Endothelial cell of umbilical vein (primary cell): ENCODE data around the gene TSEN2. TPM values are rescaled to one million over a fixed set of nuclear protein-coding genes. Genes with fewer than 3 reads are reported as not detected.

Experiments
- BruUV-seq: library from RNA; stranded (reverse); fragments of 400-500 nt; replicated peaks from 2 replicates; lab custom pipeline; 2021; lab: Mats Ljungman, UMichigan
- CTCF ChIA-PET: fragments of 300-600, 350-600 bp; sonication (Branson Sonifier 250); formaldehyde crosslinking; loops from one replicate; lab custom pipeline; 2021; ENCODE audit warnings: antibody characterized with exemption, inconsistent platforms; lab: Charles Lee
- POLR2A ChIA-PET: fragments of 300-600, 350-600 bp; sonication (Branson Sonifier 250); formaldehyde crosslinking; loops from one replicate; lab custom pipeline; 2021; ENCODE audit warnings: antibody characterized with exemption, inconsistent platforms; lab: Charles Lee
- DNase-seq: peaks from one replicate; pipeline ENCODE4 v3.0.0-alpha.2; 2011; ENCODE audit warnings: low read depth, low spot score
- FAIRE-seq: peaks from 2 replicates; lab custom pipeline; 2011; peaks lifted over from hg19 to GRCh38; lab: Jason Lieb, UNC
- H2AFZ ChIP-seq: 2 replicates; pipeline ENCODE4 v1.6.0; 2012; ENCODE audit warnings: low read depth, low read length, control low read depth, inconsistent platforms
- H3K27ac ChIP-seq: 2 replicates; pipeline ENCODE4 v1.5.1; 2011; ENCODE audit warnings: low read depth, mild to moderate bottlenecking, control low read depth, low read length, moderate library complexity; ENCODE audit not compliant: insufficient read depth
- H3K27me3 ChIP-seq, 2 experiments: 2 replicates each; pipeline versions ENCODE4 v1.6.0 to v1.6.1; 2011; ENCODE audit warnings: low read length in 2 of 2, mixed read lengths in 1 of 2; ENCODE audit not compliant: control insufficient read depth in 2 of 2, insufficient read depth in 2 of 2
- H3K36me3 ChIP-seq, 2 experiments: 2 replicates in 1 of 2; 3 replicates in 1 of 2; pipeline ENCODE4 v1.5.1; 2011; ENCODE audit warnings: low read length in 2 of 2, mild to moderate bottlenecking in 1 of 2, moderate library complexity in 1 of 2; ENCODE audit not compliant: control insufficient read depth in 2 of 2, insufficient read depth in 2 of 2; ENCODE audit errors: extremely low read depth in 1 of 2
- H3K4me1 ChIP-seq: 3 replicates; pipeline ENCODE4 v1.5.1; 2011; ENCODE audit warnings: mild to moderate bottlenecking, low read length; ENCODE audit not compliant: control insufficient read depth, insufficient read depth; ENCODE audit errors: extremely low read depth
- H3K4me2 ChIP-seq: 2 replicates; pipeline ENCODE4 v1.6.1; 2011; ENCODE audit warnings: low read length, control low read depth, mixed read lengths; ENCODE audit not compliant: insufficient read depth
- H3K4me3 ChIP-seq, 3 experiments: fragments of 200-600 bp in 1 of 3; sonication (generic), shearing (Covaris generic) in 1 of 3; replicated peaks in 1 of 3; 2 replicates each; pipeline ENCODE4 v1.5.1; 2011 to 2016; ENCODE audit warnings: control low read depth in 3 of 3, low read length in 3 of 3, mild to moderate bottlenecking in 2 of 3, inconsistent platforms in 1 of 3, low read depth in 1 of 3, moderate library complexity in 1 of 3; ENCODE audit not compliant: insufficient read depth in 1 of 3
- H3K79me2 ChIP-seq: 2 replicates; pipeline ENCODE4 v1.6.0; 2012; ENCODE audit warnings: low read length, inconsistent platforms; ENCODE audit not compliant: control insufficient read depth, insufficient read depth
- H3K9ac ChIP-seq: replicated peaks from 2 replicates; pipeline ENCODE3; 2011; ENCODE audit warnings: low read length, control low read depth; ENCODE audit not compliant: insufficient read depth; ENCODE audit errors: extremely low read depth
- H3K9me1 ChIP-seq: replicated peaks from 3 replicates; pipeline ENCODE4 v1.6.0; 2011; ENCODE audit warnings: mild to moderate bottlenecking, low read length; ENCODE audit not compliant: control insufficient read depth, insufficient read depth; ENCODE audit errors: extremely low read depth
- H3K9me3 ChIP-seq: replicated peaks from 2 replicates; pipeline ENCODE4 v1.5.1; 2012; ENCODE audit warnings: low read length, inconsistent platforms; ENCODE audit not compliant: control insufficient read depth, insufficient read depth
- H4K20me1 ChIP-seq: replicated peaks from 2 replicates; pipeline ENCODE3; 2011; ENCODE audit warnings: mild to moderate bottlenecking, low read length; ENCODE audit not compliant: control insufficient read depth, insufficient read depth; ENCODE audit errors: extremely low read depth
- EZH2 ChIP-seq: IDR thresholded peaks from 2 replicates; pipeline ENCODE4 v1.6.1; 2012; ENCODE audit warnings: borderline replicate concordance, low read depth, mild to moderate bottlenecking, moderate library complexity, low read length, inconsistent platforms; ENCODE audit not compliant: severe bottlenecking
- JUN ChIP-seq: IDR thresholded peaks from 2 replicates; pipeline ENCODE4 v1.6.1; 2011; ENCODE audit warnings: borderline replicate concordance, low read depth; ENCODE audit not compliant: insufficient read length, insufficient read depth
- POLR2A ChIP-seq: IDR thresholded peaks from 2 replicates; pipeline ENCODE4 v1.6.1; 2012; ENCODE audit warnings: low read depth, mild to moderate bottlenecking, control low read depth, low read length
- POLR2AphosphoS5 ChIP-seq: IDR thresholded peaks from 2 replicates; pipeline ENCODE4 v1.6.1; 2012; ENCODE audit warnings: low read depth, mild to moderate bottlenecking, control low read depth, low read length, moderate library complexity; ENCODE audit not compliant: insufficient read depth
- dilution Hi-C: fragments of 300-500 bp; cut with MboI; formaldehyde crosslinking; loops from one replicate; pipeline ENCODE4 v1.15.0; 2019; ENCODE audit warnings: low sequenced_read_pairs; ENCODE audit not compliant: extremely low pct_ligation_motif_present
- intact Hi-C: fragments of 100-400 bp; cut with micrococcal nuclease; formaldehyde crosslinking; loops from one replicate; pipeline ENCODE4 v1.10.0; 2022
- polyA plus RNA-seq, 4 experiments: library from polyadenylated mRNA; depleted of rRNA in 3 of 4; stranded (reverse) in 3 of 4; unstranded in 1 of 4; fragments of >200 nt; gene quantifications; 2 replicates each; pipeline versions ENCODE4 v1.2.1 to v1.2.3, GENCODE V29; 2011 to 2012; ENCODE audit warnings: missing spikeins in 1 of 4
- total RNA-seq: library from RNA; stranded (reverse); gene quantifications from 2 replicates; pipeline ENCODE4 v1.2.3, GENCODE V29; 2021
- TF ChIP-seq, protein P1 (sequence below), 2 donors: IDR thresholded peaks; 1 replicate in 1 of 2; 2 replicates in 1 of 2; pipeline ENCODE4 v1.5.1; 2011; ENCODE audit warnings: low read length in 2 of 2, mild to moderate bottlenecking in 2 of 2, moderate library complexity in 2 of 2, control low read depth in 1 of 2, inconsistent platforms in 1 of 2, low read depth in 1 of 2; ENCODE audit not compliant: insufficient read depth in 1 of 2; ENCODE audit errors: extremely low read depth in 1 of 2

Gene TSEN2
- total and polyA plus RNA-seq, 2 donors (not counting 3 experiments of a cell fraction or from before 2014, with no cell fraction given) = 8.3 to 12.1 TPM

GRCh38 chr3:12487336-12487735, 3.1 kb downstream of the TSEN2 start:
- CTCF ChIA-PET = interaction anchor here (1.1 to 1.5 kb wide), 2 partner anchors 8 to 352 kb away, joined by 3 read pairs; no protein-coding TSS in a partner anchor
- DNase-seq (no peak), FAIRE-seq (no peak)
- Histone ChIP-seq H3K9me1 (no peaks in the 10 kb centered on the region), H3K4me2 (no peak overlapping the region), H3K9me3 (no peaks in the 10 kb centered on the region), H3K9ac (no peak overlapping the region), H3K36me3 (no peaks in the 10 kb centered on the region), H3K27ac (no peak overlapping the region), H2AFZ (no peak overlapping the region), H3K4me3 (no peak overlapping the region), H4K20me1 (no peaks in the 10 kb centered on the region), H3K79me2 (peaks cover 17% of the 10 kb centered on the region), H3K27me3 (no peaks in the 10 kb centered on the region), H3K4me1 (peaks cover 23% of the 10 kb centered on the region)
- POLR2A ChIA-PET = no interaction called here
- BruUV-seq = no TSS peak
- no peak for TF ChIP-seq EZH2
- no peak for TF ChIP-seq POLR2AphosphoS5
- intact Hi-C loops = no loop called here
- dilution Hi-C loops = no loop called here

DNA sequence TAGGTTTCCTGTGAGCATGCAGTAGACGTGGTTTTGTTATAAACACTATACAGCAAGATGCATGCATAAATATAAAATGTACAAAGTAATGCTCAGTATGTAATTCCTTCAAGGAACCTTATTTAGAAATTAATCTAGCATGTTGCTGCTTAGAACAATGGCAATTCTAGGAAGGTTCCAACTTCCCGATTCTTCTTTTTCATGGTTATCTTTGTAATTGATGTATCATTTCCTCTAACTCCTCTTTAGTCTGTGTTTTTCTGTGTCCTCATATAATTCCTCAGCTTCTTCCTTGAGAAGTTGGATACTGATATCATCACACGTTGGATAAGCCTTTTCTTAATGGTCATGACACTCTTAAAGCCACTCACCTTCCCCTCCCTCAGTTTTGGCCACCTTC, 3.5 kb downstream of the TSEN2 start:
- intact Hi-C loops = no loop called here

More for the DNA sequence above, 3.5 kb downstream of the TSEN2 start:
- Histone ChIP-seq H3K36me3 (no peaks in the 10 kb centered on the region), H3K79me2 (peaks cover 17% of the 10 kb centered on the region), H3K27ac (no peak overlapping the region), H3K9ac (no peak overlapping the region), H3K27me3 (no peaks in the 10 kb centered on the region), H3K9me1 (no peaks in the 10 kb centered on the region), H2AFZ (no peak overlapping the region), H3K9me3 (no peaks in the 10 kb centered on the region), H3K4me3 (no peak overlapping the region), H4K20me1 (no peaks in the 10 kb centered on the region), H3K4me1 (peaks cover 23% of the 10 kb centered on the region), H3K4me2 (no peak overlapping the region)
- dilution Hi-C loops = no loop called here
- no peak for DNase-seq
- TF ChIP-seq, protein P1, sequence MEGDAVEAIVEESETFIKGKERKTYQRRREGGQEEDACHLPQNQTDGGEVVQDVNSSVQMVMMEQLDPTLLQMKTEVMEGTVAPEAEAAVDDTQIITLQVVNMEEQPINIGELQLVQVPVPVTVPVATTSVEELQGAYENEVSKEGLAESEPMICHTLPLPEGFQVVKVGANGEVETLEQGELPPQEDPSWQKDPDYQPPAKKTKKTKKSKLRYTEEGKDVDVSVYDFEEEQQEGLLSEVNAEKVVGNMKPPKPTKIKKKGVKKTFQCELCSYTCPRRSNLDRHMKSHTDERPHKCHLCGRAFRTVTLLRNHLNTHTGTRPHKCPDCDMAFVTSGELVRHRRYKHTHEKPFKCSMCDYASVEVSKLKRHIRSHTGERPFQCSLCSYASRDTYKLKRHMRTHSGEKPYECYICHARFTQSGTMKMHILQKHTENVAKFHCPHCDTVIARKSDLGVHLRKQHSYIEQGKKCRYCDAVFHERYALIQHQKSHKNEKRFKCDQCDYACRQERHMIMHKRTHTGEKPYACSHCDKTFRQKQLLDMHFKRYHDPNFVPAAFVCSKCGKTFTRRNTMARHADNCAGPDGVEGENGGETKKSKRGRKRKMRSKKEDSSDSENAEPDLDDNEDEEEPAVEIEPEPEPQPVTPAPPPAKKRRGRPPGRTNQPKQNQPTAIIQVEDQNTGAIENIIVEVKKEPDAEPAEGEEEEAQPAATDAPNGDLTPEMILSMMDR (IDR thresholded peaks at IDR 0.05; ENCODE audit: extremely low read depth in 1 of 2, insufficient read depth in 1 of 2, low read depth in 1 of 2, low read length in 2 of 2) = no peak
- TF ChIP-seq JUN (no peak), POLR2AphosphoS5 (no peak), EZH2 (no peak), POLR2A (no peak)
- FAIRE-seq = peak; percentile 15
- POLR2A ChIA-PET = no interaction called here
- CTCF ChIA-PET = interaction anchor here (1.5 kb wide), 1 partner anchor 8 kb away, joined by 3 read pairs; no protein-coding TSS in a partner anchor
- no TSS peak for BruUV-seq
